Epithelial cell of esophagus (primary cell): ENCODE data around the gene GNG8.

ENCODE experiments used
- DNase-seq: peaks from one replicate; pipeline ENCODE4 v3.0.0; 2010; ENCODE audit warnings: low read depth
- H3K4me3 ChIP-seq: 2 replicates; pipeline ENCODE4 v1.5.1; 2011; ENCODE audit warnings: mild to moderate bottlenecking, low read length, control low read depth
- CTCF ChIP-seq: IDR thresholded peaks from 2 replicates; pipeline ENCODE4 v1.5.1; 2011; ENCODE audit warnings: low read depth, mild to moderate bottlenecking, low read length, control low read depth, inconsistent platforms; ENCODE audit not compliant: insufficient read depth; ENCODE audit errors: missing control alignments

Gene GNG8

GRCh38 chr19:46624958-46625661 is 10.9 kb downstream of the GNG8 start, which contains the start of gene PTGIR:
PTGIR (minus strand) TSS chr19:46625089; CDS start chr19:46624225, 864 bp downstream.
- TF ChIP-seq CTCF: no peak
- H3K4me3 ChIP-seq: no peak within 1 kb of the TSS
- peak; percentile 39 for DNase-seq

GRCh38 chr19:46623915-46624502 is 12.0 kb downstream of the GNG8 start:
- no peak overlapping the region for H3K4me3 ChIP-seq
- TF ChIP-seq CTCF: no peak
- no peak for DNase-seq

GRCh38 chr19:46622118-46622446 is 13.9 kb downstream of the GNG8 start:
- no peak for TF ChIP-seq CTCF
- no peak overlapping the region for H3K4me3 ChIP-seq
- DNase-seq: no peak

GRCh38 chr19:46621191-46622117 is 14.5 kb downstream of the GNG8 start:
- no peak for TF ChIP-seq CTCF
- H3K4me3 ChIP-seq: no peak overlapping the region

GRCh38 chr19:46620716-46621115 is 15.3 kb downstream of the GNG8 start:
- no peak for DNase-seq
- TF ChIP-seq CTCF: no peak
- H3K4me3 ChIP-seq: no peak overlapping the region

More at GRCh38 chr19:46621191-46622117, 14.5 kb downstream of the GNG8 start:
- no peak for DNase-seq

GRCh38 chr19:46620267-46620666 is 15.7 kb downstream of the GNG8 start:
- no peak for DNase-seq
- no peak for TF ChIP-seq CTCF

More at GRCh38 chr19:46620267-46620666, 15.7 kb downstream of the GNG8 start:
- H3K4me3 ChIP-seq: no peak overlapping the region
